ENCODE data around the gene HMOX1.
A peak's percentile ranks its signal among the peaks of the same experiment; 100 is the strongest.

The HMOX1 gene

DNA sequence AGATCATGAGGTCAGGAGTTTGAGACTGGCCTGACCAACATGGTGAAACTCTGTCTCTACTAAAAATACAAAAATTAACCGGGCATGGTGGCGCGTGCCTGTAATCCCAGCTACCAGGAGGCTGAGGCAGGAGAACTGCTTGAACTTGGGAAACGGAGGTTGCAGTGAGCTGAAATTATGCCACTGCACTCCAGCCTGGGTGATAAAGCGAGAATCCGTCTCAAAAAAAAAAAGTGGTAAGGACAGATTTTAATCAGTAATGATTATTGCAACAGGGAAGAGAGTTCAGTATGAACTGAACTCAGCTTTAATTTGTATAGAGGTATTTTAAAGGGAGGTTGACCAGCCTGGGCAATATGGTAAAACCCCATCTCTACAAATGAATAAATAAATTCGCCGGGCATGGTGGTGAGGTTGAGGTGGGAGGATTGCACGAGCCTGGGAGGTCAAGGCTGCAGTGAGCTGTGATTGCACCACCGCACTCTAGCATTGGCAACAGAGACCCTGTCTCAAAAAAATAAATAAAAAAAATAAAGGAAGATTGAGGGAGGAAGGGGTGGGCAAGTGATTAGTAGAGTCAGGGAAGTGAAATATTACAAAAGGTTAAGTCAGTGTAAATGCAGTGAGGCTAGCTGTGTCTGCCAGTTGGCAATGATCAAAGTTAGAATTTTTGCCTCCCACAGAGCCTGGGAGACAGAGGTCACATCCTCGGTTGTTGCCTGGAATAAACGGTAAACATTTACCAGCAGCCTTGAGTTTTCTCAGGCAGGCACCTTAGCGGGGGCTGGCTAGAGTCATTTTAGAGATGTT lies 16.4 kb downstream of the HMOX1 start:
- Histone ChIP-seq H3K4me3 (ENCODE audit: low read depth, low read length) (no peak overlapping the region), H3K27ac (no peak overlapping the region), H3K4me1 (no peaks in the 10 kb centered on the region), H2AFZ (no peak overlapping the region), H3K27me3 (ENCODE audit: control insufficient read depth, insufficient read depth, low read length) (no peaks in the 10 kb centered on the region), H3K4me2 (ENCODE audit: low read length) (no peak overlapping the region), H3K36me3 (ENCODE audit: control insufficient read depth, insufficient read depth, low read length) (no peaks in the 10 kb centered on the region), H3K9me3 (ENCODE audit: control insufficient read depth, low read length) (no peaks in the 10 kb centered on the region), H3K79me2 (no peaks in the 10 kb centered on the region), H3K9ac (no peak overlapping the region)
- TF ChIP-seq, protein P1, sequence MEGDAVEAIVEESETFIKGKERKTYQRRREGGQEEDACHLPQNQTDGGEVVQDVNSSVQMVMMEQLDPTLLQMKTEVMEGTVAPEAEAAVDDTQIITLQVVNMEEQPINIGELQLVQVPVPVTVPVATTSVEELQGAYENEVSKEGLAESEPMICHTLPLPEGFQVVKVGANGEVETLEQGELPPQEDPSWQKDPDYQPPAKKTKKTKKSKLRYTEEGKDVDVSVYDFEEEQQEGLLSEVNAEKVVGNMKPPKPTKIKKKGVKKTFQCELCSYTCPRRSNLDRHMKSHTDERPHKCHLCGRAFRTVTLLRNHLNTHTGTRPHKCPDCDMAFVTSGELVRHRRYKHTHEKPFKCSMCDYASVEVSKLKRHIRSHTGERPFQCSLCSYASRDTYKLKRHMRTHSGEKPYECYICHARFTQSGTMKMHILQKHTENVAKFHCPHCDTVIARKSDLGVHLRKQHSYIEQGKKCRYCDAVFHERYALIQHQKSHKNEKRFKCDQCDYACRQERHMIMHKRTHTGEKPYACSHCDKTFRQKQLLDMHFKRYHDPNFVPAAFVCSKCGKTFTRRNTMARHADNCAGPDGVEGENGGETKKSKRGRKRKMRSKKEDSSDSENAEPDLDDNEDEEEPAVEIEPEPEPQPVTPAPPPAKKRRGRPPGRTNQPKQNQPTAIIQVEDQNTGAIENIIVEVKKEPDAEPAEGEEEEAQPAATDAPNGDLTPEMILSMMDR (IDR thresholded peaks at IDR 0.05), result no peak

DNA sequence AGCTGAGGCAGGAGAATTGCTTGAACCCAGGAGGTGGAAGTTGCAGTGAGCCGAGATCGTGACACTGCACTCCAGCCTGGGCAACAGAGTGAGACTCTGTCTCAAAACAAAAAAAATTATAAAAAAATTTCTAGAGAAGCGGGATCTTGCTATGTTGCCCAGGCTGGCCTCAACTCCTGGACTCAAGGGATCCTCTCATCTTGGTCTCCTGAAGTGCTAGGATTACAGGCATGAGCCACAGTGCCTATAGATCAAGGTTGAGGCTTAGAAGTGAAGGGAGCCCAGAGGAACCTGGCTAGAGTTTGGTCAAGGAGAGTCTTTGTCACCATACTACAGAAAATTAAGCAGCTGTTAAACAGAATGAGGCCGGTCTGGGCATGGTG lies 17.7 kb downstream of the HMOX1 start:
- no peak overlapping the region for H3K27ac ChIP-seq

DNA sequence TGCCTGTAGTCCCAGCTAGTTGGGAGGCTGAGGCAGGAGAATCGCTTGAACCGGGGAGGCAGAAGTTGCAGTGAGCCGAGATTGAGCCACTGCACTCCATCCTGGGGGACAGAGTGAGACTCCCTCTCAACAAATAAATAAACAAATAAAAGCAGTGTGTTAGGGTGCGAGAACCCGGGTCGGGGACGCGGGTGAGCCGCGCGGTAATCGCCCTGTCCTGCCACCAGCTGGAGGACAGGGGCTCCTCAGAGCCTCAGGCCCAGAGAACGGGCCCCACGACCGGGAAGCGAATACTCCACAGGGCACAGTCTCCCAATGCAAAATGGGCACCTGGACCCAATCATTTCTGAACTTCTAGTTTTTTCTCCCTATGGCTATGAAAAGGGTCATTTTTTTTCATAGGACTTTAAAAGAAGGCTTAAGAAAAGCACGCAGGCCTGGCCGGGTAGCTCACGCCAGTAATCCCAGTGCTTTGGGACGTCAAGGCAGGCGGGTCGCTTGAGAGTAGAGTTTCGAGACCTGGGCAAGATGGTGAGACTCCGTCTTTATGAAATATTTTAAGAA lies 18.3 kb downstream of the HMOX1 start:
- Histone ChIP-seq H3K4me1 (no peaks in the 10 kb centered on the region), H2AFZ (peak overlapping the region; percentile 97), H3K9ac (no peak overlapping the region), H3K27ac (peak overlapping the region; percentile 15), H3K79me2 (no peaks in the 10 kb centered on the region), H3K27me3 (ENCODE audit: control insufficient read depth, insufficient read depth, low read length) (no peaks in the 10 kb centered on the region), H3K4me2 (ENCODE audit: low read length) (peak overlapping the region; percentile 99), H3K36me3 (ENCODE audit: control insufficient read depth, insufficient read depth, low read length) (no peaks in the 10 kb centered on the region), H3K4me3 (ENCODE audit: low read depth, low read length) (peak overlapping the region; percentile 95), H3K9me3 (ENCODE audit: control insufficient read depth, low read length) (no peaks in the 10 kb centered on the region)
- TF ChIP-seq, protein P1 (IDR thresholded peaks at IDR 0.05), result no peak

More for the DNA sequence above, 17.7 kb downstream of the HMOX1 start:
- TF ChIP-seq, protein P1 (IDR thresholded peaks at IDR 0.05), result no peak
- Histone ChIP-seq H3K9me3 (ENCODE audit: control insufficient read depth, low read length) (no peaks in the 10 kb centered on the region), H3K4me2 (ENCODE audit: low read length) (no peak overlapping the region), H3K36me3 (ENCODE audit: control insufficient read depth, insufficient read depth, low read length) (no peaks in the 10 kb centered on the region), H3K79me2 (no peaks in the 10 kb centered on the region), H2AFZ (no peak overlapping the region), H3K27me3 (ENCODE audit: control insufficient read depth, insufficient read depth, low read length) (no peaks in the 10 kb centered on the region), H3K9ac (no peak overlapping the region), H3K4me1 (no peaks in the 10 kb centered on the region), H3K4me3 (ENCODE audit: low read depth, low read length) (no peak overlapping the region)

DNA sequence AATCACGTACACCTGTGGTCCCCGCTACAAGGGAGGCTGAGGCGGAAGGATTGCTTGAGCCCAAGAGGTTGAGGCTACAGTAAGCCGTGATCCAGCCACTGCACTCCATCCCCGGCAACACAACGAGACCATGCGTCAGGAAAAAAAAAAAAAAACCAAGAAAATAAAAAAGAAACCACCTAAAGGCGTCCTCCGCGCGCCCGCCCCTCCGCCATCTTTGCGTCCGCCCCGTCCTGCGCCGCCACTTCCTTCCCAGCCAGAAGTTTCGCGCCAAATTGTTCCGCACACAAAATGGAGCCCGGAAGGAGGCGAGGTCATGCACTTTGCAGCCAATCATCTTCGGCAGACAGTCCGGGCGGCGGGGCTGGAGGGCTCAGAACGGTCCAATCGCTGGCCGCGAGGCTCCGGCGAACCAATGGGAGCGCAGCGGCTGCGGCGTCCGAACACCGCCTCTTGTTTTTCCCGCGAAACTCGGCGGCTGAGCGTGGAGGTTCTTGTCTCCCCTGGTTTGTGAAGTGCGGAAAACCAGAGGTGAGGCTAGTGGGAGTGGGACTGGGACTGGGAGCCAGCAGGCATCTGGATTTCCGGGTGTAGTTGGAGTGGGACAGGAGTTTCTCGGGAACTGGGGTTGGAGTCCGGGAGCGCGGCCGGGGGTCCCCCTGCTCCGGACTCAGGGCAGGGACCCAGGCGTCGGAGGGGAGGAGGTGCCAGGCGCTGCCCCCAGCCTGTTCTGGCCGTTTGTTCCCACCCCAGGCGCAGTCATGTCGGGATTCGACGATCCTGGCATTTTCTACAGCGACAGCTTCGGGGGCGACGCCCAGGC lies 19.0 kb downstream of the HMOX1 start, which contains the start of gene MCM5:
Gene MCM5 (plus strand): TSS at position 463 of the 823 bp plus-strand sequence. CDS start 299 bp downstream, at position 762.
- Histone ChIP-seq H3K9me3 (ENCODE audit: control insufficient read depth, low read length) (no peaks in the 10 kb centered on the region), H3K4me2 (ENCODE audit: low read length) (peak within 1 kb of the TSS; percentile 99), H3K4me1 (no peaks in the 10 kb centered on the region), H3K36me3 (ENCODE audit: control insufficient read depth, insufficient read depth, low read length) (no peaks in the 10 kb centered on the region), H3K4me3 (ENCODE audit: low read depth, low read length) (peak within 1 kb of the TSS; percentile 95), H2AFZ (peak within 1 kb of the TSS; percentile 97), H3K27ac (peak within 1 kb of the TSS; percentile 15), H3K9ac (no peak within 1 kb of the TSS), H3K79me2 (no peaks in the 10 kb centered on the region), H3K27me3 (ENCODE audit: control insufficient read depth, insufficient read depth, low read length) (no peaks in the 10 kb centered on the region)
- TF ChIP-seq, protein P1 (IDR thresholded peaks at IDR 0.05), result no peak
